SIG-M5 treated with dmso at 0.1 percent for 504 hours (cell line): ENCODE measurements around the gene ATP5IF1.

Experiments
- DNase-seq: peaks from one replicate; lab custom pipeline; 2025; ENCODE audit not compliant: unreplicated experiment; lab: John Stamatoyannopoulos, UW

ATP5IF1 gene

DNA sequence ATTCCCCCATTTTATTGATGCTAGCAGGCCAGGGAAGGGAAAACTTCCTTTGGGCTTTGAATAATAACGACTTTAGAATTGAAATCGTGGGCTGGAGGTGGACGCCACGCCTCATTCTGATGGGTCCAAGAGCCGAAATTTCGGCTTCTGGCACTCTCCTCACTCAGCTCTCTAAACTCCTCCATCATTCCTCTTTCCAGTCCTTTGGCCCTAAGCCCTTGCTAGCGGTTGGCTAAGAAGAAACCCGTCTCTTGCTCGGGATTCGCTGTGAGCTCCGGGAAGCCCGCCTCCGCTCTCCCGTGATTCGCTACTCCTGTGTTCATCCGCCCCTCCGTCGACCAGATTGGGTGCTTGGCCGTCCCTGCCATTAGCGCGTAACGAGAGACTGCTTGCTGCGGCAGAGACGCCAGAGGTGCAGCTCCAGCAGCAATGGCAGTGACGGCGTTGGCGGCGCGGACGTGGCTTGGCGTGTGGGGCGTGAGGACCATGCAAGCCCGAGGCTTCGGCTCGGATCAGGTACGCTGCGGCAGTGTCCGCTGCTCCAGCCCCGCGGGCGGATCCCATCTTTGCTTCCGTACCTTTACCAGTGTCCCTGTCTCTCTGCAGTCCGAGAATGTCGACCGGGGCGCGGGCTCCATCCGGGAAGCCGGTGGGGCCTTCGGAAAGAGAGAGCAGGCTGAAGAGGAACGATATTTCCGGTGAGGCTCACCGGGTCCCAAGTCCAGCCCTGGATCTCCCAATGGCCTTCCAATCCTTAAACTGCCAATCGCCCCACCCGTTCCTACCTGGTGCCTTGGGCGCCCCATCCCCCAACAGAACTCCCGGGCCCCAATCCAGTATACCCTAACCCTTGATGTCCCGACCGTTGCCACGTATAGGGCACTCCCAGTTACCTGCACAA, at the start of gene ATP5IF1:
Gene ATP5IF1, plus strand, starts transcription at position 370 of the 901 bp plus-strand sequence. Its CDS starts 60 bp downstream, at position 430.
- peak; percentile 98 for DNase-seq

DNA sequence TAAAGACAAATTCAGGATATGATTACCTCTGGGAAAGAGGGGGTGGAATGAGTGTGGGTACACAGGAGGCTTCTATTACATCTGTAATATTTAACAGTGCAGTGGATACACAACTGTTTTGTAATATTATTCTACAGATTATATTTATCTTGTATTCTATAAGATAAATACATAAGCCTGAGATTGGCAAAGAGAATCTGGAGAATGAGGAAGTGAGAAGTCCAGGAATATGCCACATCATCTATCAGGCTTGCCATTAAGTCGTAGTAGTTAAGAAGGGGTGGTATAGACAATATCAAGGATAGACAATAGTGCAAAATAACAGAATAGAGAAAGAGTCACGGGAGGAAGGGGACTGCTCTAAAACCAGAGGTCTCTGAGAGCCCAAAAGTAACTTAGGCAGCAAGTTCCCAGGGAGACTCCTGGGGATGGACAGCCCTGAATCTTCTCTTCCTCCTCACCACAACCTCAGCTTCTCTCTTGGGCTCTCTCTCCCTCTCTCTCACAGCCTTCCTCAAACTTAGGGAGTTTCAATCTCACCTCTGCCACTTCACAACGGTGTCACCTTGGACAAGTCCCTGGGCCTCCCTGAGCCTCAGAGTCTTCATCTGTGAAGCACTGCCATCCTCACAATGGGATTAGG, 45.5 kb upstream of the ATP5IF1 start:
- DNase-seq, result peak; percentile 28

DNA sequence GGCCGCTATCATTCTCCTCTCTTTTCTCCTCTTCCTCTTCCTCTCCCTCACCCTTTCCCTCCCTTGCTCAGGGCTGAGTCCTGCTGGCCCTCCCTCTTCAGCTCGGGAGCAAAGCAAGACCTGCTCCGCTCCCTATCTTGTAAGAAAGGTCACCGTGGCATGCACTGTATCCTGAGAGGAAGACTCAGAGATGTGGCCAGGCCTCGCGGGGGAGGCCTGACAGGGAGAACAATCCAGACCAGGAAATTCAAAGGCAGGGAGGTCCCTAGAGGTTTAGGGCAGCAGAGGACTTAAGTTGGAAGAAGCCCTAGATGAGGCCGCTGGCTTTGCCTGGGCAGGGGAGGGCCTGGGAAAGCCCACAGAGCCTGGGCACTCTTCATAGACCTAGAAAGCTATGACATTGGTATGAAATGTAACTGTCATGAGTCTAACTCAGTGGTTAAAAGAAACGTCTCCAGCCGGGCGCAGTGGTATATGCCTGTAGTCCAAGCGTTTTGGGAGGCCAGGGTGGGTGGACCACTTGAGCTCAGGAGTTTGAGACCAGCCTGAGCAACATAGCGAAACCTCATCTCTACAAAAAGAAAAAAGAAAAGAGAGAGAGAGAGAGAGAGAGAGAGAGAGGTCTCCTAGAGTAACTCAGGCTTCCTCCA, 44.8 kb upstream of the ATP5IF1 start:
- DNase-seq, result no peak

DNA sequence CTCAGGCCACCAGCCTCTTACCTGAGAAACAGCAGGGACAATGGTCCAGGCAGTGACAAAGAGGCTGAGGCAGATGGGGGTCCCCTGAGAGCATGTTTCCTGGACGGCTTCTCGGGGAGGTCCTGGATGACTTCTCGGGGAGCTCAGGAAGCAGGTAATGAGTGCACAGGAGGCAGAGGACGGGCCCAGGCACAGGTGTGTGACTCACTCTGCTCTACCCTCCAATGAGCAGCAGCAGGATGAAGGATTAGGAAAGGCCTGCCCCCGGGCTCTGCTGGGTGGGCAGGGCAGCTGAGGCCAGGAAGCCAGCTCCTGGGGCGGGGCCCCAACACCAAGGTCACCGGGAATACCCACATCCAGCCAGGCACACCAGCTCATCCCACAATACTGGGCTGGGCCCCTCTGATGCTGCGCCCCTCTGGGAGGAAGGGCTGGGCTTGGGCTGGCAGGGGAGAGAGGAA, 42.2 kb upstream of the ATP5IF1 start:
- DNase-seq, result no peak

DNA sequence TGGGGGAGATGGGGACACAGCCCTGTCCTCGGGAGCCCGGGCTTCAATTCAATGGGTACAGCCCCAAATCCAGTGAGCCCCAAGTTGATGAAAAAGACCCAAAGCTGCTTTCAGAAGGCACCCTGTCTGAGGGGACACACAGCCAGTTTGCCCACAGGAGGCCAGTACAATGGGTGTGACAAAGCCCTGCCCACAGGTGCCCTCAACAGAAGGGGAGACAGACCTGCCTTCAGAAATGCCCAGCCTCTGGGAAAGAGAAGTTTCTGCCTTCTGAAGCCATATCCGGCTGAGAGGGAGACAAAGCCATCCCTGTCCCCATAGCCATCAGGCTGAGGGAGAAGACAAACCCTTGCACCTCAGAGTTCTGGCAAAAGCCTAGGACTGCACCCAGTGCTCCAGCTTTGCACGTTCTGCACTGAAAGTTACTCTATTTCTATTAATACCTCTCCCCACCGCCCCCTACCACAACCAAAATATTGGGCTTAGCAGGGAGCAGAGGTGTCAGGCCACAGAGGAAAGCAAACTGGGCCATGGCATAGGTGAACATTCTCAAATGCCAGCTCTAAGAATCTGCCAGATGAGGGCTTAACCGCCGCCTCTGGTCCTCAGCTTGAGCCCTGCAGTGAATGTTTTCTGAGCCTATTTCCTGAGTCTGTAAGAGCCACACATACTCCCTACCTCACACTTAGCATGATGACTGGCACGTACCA, 41.4 kb upstream of the ATP5IF1 start:
- DNase-seq, result no peak

DNA sequence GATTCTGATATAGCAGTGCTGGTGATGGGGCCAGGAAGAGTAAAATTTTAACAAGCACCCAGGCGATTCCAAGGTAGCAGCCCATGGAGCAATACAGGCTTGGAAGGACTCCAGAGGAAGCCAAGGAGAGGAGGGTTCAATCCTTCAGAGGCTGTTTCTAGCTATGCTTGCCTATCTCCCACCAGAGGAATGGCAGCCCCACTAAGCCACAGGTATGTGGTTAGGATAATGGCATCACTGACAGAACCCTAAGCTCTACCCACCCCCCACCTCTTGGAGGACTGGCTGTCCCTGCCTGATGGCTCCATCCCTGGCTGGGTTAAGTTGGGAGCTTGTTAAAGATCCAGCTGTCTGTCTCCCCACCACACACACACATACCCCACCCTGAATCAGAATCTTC, 40.1 kb upstream of the ATP5IF1 start:
- no peak for DNase-seq

DNA sequence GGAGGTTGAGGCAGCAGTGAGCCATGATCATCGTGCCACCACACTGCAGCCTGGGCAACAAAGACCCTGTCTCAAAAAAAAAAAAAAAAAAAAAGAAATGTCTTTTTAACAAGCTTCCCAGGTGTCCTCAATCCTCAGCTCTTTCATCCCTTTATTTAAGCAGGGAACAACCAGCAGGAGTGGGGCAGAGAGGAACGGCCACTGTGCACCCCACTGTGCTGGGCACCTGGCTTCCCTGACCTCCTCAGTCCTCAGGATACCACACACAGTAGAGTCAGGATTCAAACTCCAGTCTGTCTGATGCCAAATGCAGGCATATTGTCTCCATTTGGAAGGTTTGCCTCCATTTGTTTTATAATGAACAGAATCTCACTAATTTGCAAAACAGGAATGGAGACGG, 39.6 kb upstream of the ATP5IF1 start:
- no peak for DNase-seq

DNA sequence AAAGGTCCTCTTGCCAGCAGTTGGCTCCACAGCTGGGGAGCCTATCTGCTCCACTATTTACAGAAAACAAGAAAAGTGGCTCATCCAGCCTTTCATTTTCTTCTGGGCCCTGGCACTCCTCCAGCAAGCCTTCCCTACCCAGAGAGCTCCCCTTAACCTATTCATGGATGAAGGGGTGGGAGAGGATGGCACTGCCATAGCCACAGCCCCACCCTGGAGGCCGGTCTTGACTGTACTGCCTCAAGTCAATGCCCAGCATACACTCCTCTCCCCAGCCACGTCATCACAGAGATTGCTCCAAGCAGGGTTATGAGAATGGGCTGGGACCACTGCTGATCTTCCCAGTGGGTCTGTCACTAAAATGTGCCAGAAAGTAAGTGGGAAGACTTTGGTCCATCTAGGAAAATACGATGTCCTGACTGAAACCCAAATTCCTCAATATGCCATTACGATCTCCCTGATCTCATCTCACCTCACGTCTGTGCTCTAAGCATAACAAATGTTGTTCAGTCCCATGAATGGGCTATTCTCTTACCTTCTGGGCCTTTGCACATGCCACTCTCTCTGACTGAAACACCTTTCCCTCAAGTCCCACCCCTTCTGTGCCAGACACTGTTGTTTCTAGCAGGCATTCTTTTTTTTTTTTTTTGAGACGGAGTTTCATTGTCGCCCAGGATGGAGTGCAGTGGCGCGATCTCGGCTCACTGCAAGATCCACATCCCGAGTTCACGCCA, 38.1 kb upstream of the ATP5IF1 start:
- no peak for DNase-seq

DNA sequence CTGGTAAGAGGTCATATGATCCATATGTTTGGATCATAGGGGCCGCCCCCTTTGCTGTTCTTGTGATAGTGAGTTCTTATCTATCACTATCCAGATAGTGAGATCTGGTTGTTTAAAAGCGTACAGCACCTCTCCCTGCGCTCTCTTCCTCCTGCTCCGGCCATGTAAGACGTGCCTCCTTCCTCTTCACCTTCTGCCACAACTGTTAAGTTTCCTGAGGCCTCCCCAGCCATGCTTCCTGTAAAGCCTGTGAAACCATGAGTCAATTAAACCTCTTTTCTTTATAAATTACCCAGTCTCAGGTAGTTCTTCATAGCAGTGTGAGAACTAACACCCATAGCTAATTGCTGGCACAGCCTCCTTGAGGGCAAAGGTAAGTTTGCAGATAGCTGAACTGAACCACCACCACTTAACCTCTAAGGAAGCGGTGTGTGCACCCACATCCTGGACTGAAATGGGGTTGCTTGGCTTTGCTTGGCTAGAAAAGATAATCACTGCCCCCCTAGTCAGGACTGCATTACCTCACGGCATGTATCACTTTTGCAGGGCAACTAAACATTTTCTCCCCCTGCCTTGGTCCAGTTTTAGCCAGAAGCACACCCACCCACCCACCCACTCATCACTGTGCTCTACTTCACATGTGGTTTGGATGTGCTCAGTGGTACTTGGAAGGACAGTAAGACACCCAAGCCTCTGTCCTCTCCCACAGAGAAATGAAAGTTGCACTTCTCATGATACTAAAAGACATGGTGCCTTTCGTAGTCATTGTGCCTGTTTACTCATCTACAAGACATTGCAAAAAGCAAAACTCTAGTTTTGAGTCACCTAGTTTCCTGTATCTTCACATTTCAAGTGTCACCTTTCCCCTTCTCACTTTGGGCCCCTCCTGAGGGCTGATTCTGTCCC, 36.3 kb upstream of the ATP5IF1 start:
- DNase-seq, result no peak

DNA sequence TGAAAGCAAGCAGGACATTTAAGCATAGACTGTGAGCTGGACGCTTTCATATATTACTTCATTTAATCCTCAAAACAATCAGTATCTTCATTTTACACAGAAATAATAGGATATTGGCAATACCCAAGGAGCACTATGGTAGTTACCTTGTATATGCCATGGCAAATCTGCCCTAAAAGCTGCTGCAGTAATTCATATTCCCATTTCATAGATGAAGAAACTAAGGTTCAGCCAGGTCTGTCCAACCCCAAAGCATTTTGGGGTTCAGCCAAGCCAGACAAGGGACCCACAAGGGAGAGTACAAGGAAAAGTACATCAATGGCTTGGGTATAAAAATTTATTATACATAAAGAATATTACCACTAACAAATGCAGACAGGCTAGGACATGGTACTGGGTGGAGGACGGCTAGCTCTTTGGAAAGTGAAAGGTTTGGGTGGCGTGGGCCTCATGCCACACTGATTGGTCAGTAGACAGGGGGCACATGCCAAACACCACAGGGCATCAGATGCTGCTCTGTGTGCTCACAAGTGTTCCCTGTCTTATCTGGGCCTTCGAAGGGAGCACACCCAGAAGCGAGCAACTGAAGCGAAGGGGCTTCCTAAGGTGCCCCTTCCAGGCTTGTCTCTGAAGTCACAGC, 35.6 kb upstream of the ATP5IF1 start:
- no peak for DNase-seq

DNA sequence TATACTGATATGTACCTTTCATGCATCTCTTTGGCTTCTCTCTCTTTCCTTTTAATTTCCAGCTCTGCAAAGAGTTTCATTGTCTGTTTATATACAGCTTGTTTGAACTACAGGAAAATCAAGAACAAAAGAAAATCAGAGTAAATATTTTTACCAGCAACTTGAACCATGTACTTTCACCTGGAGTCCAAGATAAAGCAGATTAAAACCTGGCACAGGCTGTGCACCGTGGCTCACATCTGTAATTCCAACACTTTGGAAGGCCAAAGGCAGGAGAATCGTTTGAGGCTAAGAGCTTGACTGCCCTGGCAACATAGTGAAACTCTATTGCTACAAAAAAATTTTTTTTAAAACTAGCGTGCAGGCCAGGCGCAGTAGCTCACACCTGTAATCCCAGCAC, 30.7 kb upstream of the ATP5IF1 start:
- no peak for DNase-seq

DNA sequence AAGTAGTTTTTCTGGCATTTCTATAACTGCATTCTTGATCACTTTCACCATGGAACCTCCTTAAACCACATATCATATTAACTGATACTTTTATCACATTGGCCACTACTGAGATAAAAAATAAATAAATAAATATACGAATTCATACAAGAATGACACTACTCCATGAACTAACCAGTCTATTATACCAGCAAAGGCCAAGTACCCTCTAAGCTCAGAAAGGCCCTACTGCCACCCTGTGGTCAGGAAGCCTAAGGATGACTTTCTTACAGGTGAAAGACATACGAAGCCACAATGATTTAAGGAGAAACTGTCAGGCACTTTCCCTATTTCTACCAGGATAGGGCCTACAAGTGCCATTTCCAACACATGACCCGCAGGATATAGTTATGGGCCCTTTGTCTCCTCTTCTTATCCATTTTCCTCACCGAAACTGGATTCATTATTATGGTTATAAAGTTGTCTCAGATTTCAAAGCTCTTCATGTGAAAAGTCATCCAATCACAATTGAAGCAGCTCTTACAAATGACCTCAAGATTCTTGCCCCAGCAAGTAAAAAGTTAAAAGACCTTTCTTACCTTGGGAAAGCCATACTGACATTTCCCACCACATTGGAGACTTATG, 27.0 kb upstream of the ATP5IF1 start:
- peak; percentile 74 for DNase-seq

DNA sequence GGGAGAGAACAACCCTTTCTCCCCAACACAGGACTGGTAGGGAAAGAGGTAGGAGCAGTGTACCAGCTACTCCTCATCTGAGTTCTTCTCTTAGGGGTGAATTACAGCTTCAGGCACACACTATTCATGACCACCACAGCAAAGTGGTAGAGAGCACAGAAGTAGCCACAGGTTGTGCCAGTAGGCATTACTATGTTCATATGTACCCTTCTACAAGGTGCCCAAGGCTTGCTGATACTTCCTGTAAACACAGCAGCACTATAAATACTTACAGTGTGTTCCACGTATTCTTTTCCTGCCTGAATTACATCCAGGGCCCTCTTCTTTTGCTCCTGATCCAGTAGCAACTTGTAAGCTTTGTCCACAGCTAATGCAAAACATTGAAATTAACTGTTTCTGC, 26.2 kb upstream of the ATP5IF1 start:
- no peak for DNase-seq

DNA sequence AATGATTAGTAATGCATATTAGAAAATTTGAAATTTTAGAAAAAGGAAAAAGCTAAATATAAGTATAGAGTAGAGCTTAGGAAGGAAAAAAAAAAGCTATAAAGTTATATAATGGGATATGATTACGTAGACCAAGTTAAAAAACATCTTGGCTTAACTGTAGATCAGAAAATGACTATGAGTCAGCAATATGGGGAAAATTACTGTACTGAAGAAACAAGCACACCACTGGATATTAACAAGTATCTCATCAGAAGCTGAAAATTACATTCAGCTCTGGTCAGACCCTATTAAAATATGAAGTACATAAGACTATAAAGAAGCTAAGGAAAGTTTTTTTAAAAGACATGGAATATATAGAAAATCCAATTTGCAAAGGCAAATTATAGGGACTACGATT, 22.6 kb upstream of the ATP5IF1 start:
- no peak for DNase-seq

DNA sequence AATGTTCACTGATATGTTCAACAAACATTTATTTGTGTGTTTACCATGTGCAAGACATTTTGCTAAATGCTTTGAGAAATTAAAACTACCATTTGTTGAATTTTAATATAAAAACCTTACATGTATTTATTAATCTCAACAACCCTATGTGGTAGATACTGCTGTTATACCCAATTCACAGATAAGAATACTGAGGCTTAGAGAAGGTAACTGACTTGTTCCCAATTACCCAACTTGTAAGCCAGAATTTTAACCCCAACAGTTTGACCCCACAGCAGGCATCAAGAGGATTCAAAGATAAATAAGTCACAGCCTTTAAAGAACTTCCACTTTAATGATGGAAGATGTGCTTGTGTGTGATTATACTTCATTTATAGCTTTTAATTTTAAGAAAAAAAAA, 6.8 kb upstream of the ATP5IF1 start:
- no peak for DNase-seq

DNA sequence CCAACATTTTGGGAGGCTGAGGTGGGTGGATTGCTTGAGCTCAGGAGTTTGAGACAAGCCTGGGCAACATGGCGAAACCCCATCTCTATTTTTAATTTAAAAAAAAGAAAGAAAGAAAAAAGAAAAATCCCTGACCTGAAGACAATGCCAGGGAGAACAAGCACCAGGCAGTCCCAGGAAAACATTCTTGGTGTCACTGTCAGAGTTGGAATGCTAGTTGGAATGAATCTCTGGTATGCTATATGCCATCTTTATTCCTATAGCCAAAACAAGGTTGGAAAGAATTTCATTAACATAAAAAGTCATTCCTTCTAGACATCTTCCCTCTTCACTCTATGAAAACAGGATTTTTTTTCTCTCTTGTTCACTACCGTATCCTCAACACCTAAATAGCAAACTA, 5.9 kb upstream of the ATP5IF1 start:
- DNase-seq, result no peak

DNA sequence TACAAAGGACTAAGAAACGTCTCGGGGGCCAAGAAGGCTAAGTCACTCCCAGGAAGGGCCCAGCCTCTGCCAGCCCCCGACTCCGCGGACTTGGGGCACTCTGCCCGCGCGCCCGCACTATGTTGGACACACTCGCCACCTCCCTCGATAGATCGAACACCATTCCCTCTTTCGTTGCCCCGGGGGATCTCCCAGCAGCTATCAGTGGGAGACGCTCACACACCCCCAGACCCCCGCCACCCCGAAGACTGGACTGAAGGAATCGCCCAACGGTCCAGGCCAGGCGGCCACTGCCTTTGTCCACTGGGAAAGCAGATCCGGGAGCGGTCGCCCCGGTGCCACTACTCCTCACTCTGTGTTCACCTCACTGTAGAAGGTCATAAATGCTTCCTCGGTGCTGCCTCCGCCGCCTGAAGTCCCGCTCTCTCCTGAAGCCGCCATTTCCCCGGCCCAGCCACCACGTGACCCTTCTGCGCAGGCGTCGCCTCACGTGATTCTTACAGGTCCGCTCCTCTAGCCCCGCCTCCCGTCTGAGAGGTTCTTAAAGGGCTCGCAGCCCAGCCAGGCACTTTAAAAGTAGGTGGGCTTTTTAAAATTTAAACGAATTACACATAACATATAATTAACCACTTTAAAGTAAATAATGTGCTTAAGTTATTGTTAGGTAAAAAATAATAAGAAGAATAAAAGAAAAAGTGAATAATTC, 3.2 kb upstream of the ATP5IF1 start, which contains the start of gene DNAJC8:
Gene DNAJC8, minus strand, starts transcription at position 472 of the 706 bp plus-strand sequence. Its CDS starts 31 bp downstream, at position 441.
- peak; percentile 91 for DNase-seq

DNA sequence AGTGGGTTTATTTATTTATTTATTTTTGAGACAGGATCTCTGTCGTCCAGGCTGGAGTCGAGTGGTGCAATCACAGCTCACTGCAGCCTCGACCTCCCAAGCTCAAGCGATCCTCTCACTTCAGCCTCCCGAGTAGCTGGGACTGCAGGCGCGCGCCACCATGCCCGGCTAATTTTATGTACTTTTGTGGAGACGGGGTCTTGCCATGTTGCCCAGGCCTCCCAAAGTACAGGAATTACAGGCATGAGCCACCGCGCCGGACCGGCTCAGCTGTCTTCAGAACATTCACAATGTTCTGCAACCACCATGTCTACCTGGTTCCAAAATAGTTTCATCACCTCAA, 2.7 kb upstream of the ATP5IF1 start:
- no peak for DNase-seq
